WTC11 (cell line): ENCODE measurements around the gene TUBA1B. TPM values are rescaled to one million over a fixed set of nuclear protein-coding genes. Genes with fewer than 3 reads are reported as not detected.

Source experiments
- ATAC-seq: fragments of 200-7000 bp; cut with Tn5 transposase; 2 replicates; pipeline ENCODE4 v1.10.0; 2021; ENCODE audit warnings: mild to moderate bottlenecking, moderate library complexity
- CTCF ChIA-PET: fragments of 300-600 bp; sonication (Branson Sonifier 250); formaldehyde crosslinking; loops from one replicate; lab custom pipeline; 2021; ENCODE audit warnings: antibody characterized with exemption; lab: Charles Lee
- POLR2A ChIA-PET: fragments of 350-600 bp; sonication (Branson Sonifier 250); formaldehyde crosslinking; loops from one replicate; lab custom pipeline; 2021; ENCODE audit warnings: antibody characterized with exemption; lab: Charles Lee
- DNase-seq: peaks from one replicate; pipeline ENCODE4 v3.0.0; 2021; ENCODE audit warnings: low spot score
- H3K27ac Mint-ChIP-seq: 2 replicates; pipeline ENCODE4 v1.8.0; 2021; ENCODE audit warnings: mixed read lengths
- H3K27me3 Mint-ChIP-seq: 2 replicates; pipeline ENCODE4 v1.8.0; 2021; ENCODE audit warnings: low read depth, mild to moderate bottlenecking, moderate library complexity, mixed read lengths
- H3K36me3 Mint-ChIP-seq: 2 replicates; pipeline ENCODE4 v1.8.0; 2021; ENCODE audit warnings: mixed read lengths
- H3K4me1 Mint-ChIP-seq: 2 replicates; pipeline ENCODE4 v1.8.0; 2022; ENCODE audit warnings: mixed read lengths
- H3K4me3 Mint-ChIP-seq: 2 replicates; pipeline ENCODE4 v1.8.0; 2021; ENCODE audit warnings: mild to moderate bottlenecking, moderate library complexity, mixed read lengths
- H3K9me3 Mint-ChIP-seq: 2 replicates; pipeline ENCODE4 v1.8.0; 2021; ENCODE audit warnings: mixed read lengths
- FOXK1 ChIP-seq: sonication (generic); formaldehyde crosslinking; IDR thresholded peaks from 2 replicates; pipeline ENCODE4 v1.8.0; 2022; ENCODE audit warnings: mild to moderate bottlenecking, moderate library complexity, missing genetic modification reagents
- FOXP1 ChIP-seq: sonication (generic); formaldehyde crosslinking; IDR thresholded peaks from 2 replicates; pipeline ENCODE4 v1.8.0; 2022; ENCODE audit warnings: missing genetic modification reagents, mild to moderate bottlenecking, moderate library complexity, borderline replicate concordance
- IRF2 ChIP-seq: sonication (generic); formaldehyde crosslinking; IDR thresholded peaks from 2 replicates; pipeline ENCODE4 v1.8.0; 2022; ENCODE audit warnings: low read depth, missing genetic modification reagents, borderline replicate concordance
- KAT7 ChIP-seq: sonication (generic); formaldehyde crosslinking; IDR thresholded peaks from 2 replicates; pipeline ENCODE4 v1.8.1; 2023; ENCODE audit warnings: missing genetic modification reagents, mild to moderate bottlenecking, borderline replicate concordance
- NFE2L1 ChIP-seq: sonication (generic); formaldehyde crosslinking; IDR thresholded peaks from 2 replicates; pipeline ENCODE4 v1.8.1; 2023; ENCODE audit warnings: missing genetic modification reagents
- NR2C2 ChIP-seq: sonication (generic); formaldehyde crosslinking; IDR thresholded peaks from 2 replicates; pipeline ENCODE4 v1.8.0; 2022; ENCODE audit warnings: mild to moderate bottlenecking, missing genetic modification reagents
- RORB ChIP-seq: fragments of 250-450 bp; sonication (Bioruptor Pico); IDR thresholded peaks from 2 replicates; pipeline ENCODE4 v1.9.0; 2021; ENCODE audit warnings: mild to moderate bottlenecking
- SMAD3 ChIP-seq: sonication (generic); formaldehyde crosslinking; IDR thresholded peaks from 2 replicates; pipeline ENCODE4 v1.8.0; 2022; ENCODE audit warnings: missing genetic modification reagents, mild to moderate bottlenecking, borderline replicate concordance
- SOX15 ChIP-seq: fragments of 250-450 bp; sonication (Bioruptor Pico); IDR thresholded peaks from 2 replicates; pipeline ENCODE4 v1.9.0; 2021; ENCODE audit warnings: mild to moderate bottlenecking
- SP1 ChIP-seq: sonication (generic); formaldehyde crosslinking; conservative IDR thresholded peaks from 2 replicates; pipeline ENCODE4 v1.8.1; 2022; ENCODE audit warnings: missing genetic modification reagents
- TEAD4 ChIP-seq: sonication (generic); formaldehyde crosslinking; IDR thresholded peaks from 2 replicates; pipeline ENCODE4 v1.8.0; 2022; ENCODE audit warnings: mild to moderate bottlenecking, missing genetic modification reagents
- ZNF219 ChIP-seq: sonication (generic); formaldehyde crosslinking; IDR thresholded peaks from 2 replicates; pipeline ENCODE4 v1.8.0; 2023; ENCODE audit warnings: missing genetic modification reagents, mild to moderate bottlenecking, borderline replicate concordance
- ZNF232 ChIP-seq: sonication (generic); formaldehyde crosslinking; IDR thresholded peaks from 2 replicates; pipeline ENCODE4 v1.8.0; 2022; ENCODE audit warnings: mild to moderate bottlenecking, missing genetic modification reagents
- total RNA-seq: library from RNA; stranded (reverse); gene quantifications from 3 replicates; pipeline ENCODE4 v1.2.3, GENCODE V29; 2021
- TF ChIP-seq, protein P1 (sequence below): sonication (generic); formaldehyde crosslinking; IDR thresholded peaks from 2 replicates; pipeline ENCODE4 v1.8.1; 2023; ENCODE audit warnings: mild to moderate bottlenecking, missing genetic modification reagents, borderline replicate concordance
- TF ChIP-seq, protein P2 (sequence below): fragments of 250-450 bp; sonication (Bioruptor Pico); IDR thresholded peaks from 2 replicates; pipeline ENCODE4 v2.1.2; 2022; ENCODE audit warnings: mild to moderate bottlenecking, moderate library complexity
- TF ChIP-seq, protein P3 (sequence below): sonication (generic); formaldehyde crosslinking; IDR thresholded peaks from 2 replicates; pipeline ENCODE4 v1.8.1; 2023; ENCODE audit warnings: mild to moderate bottlenecking, missing genetic modification reagents, moderate library complexity
- TF ChIP-seq, protein P4 (sequence below): sonication (generic); formaldehyde crosslinking; IDR thresholded peaks from 2 replicates; pipeline ENCODE4 v1.8.1; 2023; ENCODE audit warnings: mild to moderate bottlenecking, missing genetic modification reagents, moderate library complexity
- TF ChIP-seq, protein P5 (sequence below): sonication (generic); formaldehyde crosslinking; IDR thresholded peaks from 2 replicates; pipeline ENCODE4 v1.8.1; 2023; ENCODE audit warnings: mild to moderate bottlenecking, missing genetic modification reagents
- TF ChIP-seq, protein P6 (sequence below): sonication (generic); formaldehyde crosslinking; IDR thresholded peaks from 2 replicates; pipeline ENCODE4 v1.8.0; 2022; ENCODE audit warnings: mild to moderate bottlenecking, missing genetic modification reagents
- TF ChIP-seq, protein P7 (sequence below): fragments of 250-450 bp; sonication (Bioruptor Pico); conservative IDR thresholded peaks from 2 replicates; pipeline ENCODE4 v1.9.0; 2021; ENCODE audit warnings: mild to moderate bottlenecking
- TF ChIP-seq, protein P8 (sequence below): sonication (generic); formaldehyde crosslinking; IDR thresholded peaks from 2 replicates; pipeline ENCODE4 v1.8.0; 2022; ENCODE audit warnings: mild to moderate bottlenecking, missing genetic modification reagents

Gene TUBA1B
- total RNA-seq, 1 experiment from 2014 or later: 1,806 TPM

DNA sequence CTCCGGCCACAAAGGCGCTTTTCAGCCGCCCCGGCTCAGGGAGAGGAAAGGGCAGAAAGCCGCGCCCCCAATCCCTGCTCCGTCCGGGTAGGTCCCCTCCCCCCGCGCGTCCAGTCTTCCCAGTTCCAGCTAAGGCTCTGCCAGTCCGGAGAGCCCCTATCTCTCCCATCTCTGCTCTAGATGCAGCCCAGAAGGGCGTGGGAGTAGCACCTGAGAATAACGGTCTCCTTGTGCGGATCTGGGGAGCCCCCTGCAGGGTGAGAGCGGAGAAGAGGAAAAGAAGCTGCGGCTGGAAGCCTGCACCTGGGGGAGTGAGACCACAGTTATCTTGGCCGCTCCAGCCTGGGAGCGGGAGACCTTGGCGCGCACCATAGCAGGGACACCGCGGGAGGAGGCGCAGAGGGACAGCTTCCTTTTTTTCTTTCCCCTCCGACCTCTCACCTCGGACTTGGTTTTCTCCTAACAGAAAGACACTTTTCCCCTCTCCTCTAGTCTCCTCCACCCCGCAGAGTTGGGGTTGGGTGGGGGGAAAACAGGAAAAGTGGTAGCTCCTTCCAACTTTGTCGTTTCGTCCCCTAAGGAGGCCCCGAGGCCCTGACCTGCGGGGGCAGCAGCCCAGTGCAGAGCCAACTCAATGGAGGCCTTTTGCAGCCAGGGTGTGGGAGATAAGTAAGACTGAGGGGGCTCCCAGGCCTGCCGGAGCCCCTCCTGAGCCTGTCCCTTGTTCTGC, 38.9 kb downstream of the TUBA1B start (continued):
- TF ChIP-seq, protein P1, sequence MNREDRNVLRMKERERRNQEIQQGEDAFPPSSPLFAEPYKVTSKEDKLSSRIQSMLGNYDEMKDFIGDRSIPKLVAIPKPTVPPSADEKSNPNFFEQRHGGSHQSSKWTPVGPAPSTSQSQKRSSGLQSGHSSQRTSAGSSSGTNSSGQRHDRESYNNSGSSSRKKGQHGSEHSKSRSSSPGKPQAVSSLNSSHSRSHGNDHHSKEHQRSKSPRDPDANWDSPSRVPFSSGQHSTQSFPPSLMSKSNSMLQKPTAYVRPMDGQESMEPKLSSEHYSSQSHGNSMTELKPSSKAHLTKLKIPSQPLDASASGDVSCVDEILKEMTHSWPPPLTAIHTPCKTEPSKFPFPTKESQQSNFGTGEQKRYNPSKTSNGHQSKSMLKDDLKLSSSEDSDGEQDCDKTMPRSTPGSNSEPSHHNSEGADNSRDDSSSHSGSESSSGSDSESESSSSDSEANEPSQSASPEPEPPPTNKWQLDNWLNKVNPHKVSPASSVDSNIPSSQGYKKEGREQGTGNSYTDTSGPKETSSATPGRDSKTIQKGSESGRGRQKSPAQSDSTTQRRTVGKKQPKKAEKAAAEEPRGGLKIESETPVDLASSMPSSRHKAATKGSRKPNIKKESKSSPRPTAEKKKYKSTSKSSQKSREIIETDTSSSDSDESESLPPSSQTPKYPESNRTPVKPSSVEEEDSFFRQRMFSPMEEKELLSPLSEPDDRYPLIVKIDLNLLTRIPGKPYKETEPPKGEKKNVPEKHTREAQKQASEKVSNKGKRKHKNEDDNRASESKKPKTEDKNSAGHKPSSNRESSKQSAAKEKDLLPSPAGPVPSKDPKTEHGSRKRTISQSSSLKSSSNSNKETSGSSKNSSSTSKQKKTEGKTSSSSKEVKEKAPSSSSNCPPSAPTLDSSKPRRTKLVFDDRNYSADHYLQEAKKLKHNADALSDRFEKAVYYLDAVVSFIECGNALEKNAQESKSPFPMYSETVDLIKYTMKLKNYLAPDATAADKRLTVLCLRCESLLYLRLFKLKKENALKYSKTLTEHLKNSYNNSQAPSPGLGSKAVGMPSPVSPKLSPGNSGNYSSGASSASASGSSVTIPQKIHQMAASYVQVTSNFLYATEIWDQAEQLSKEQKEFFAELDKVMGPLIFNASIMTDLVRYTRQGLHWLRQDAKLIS (CRISPR knock-in tag): no peak
- TF ChIP-seq, protein P2, sequence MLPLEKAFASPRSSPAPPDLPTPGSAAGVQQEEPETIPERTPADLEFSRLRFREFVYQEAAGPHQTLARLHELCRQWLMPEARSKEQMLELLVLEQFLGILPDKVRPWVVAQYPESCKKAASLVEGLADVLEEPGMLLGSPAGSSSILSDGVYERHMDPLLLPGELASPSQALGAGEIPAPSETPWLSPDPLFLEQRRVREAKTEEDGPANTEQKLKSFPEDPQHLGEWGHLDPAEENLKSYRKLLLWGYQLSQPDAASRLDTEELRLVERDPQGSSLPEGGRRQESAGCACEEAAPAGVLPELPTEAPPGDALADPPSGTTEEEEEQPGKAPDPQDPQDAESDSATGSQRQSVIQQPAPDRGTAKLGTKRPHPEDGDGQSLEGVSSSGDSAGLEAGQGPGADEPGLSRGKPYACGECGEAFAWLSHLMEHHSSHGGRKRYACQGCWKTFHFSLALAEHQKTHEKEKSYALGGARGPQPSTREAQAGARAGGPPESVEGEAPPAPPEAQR (CRISPR knock-in tag): no peak
- TF ChIP-seq NFE2L1 (CRISPR knock-in tag) (no peak), SMAD3 (CRISPR knock-in tag) (no peak), SP1 (no peak), FOXK1 (CRISPR knock-in tag) (no peak), RORB (CRISPR knock-in tag) (no peak), KAT7 (CRISPR knock-in tag) (no peak), IRF2 (CRISPR knock-in tag) (no peak), SOX15 (no peak), FOXP1 (CRISPR knock-in tag) (no peak)
- TF ChIP-seq, protein P3, sequence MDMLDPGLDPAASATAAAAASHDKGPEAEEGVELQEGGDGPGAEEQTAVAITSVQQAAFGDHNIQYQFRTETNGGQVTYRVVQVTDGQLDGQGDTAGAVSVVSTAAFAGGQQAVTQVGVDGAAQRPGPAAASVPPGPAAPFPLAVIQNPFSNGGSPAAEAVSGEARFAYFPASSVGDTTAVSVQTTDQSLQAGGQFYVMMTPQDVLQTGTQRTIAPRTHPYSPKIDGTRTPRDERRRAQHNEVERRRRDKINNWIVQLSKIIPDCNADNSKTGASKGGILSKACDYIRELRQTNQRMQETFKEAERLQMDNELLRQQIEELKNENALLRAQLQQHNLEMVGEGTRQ (CRISPR knock-in tag): no peak

DNA sequence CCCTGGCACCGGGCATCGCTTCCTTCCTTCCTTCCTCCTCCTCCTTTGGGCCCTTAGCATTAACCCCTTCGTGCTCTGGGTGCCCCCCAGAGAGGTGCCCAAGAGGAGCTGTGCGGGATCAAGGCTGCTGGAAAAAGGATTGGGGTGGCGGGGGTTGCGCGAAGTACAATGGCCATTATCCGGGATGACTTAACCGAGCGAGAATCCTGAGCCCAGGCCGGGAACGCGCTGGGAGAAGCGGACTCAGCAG, 39.4 kb downstream of the TUBA1B start:
- Mint-ChIP-seq H3K4me3 (peak overlapping the region; percentile 56), H3K9me3 (no peaks in the 10 kb centered on the region), H3K27ac (no peak overlapping the region), H3K36me3 (no peaks in the 10 kb centered on the region), H3K27me3 (peaks cover 91% of the 10 kb centered on the region), H3K4me1 (peaks cover 55% of the 10 kb centered on the region)
- no peak for DNase-seq
- ChIA-PET POLR2A (interaction anchor here (1.0 to 1.4 kb wide), 2 partner anchors 22 to 29 kb away, joined by 3 to 6 read pairs; partner anchors contain the start of gene RHEBL1), CTCF (interaction anchor here (0.7 to 4.6 kb wide), 29 partner anchors 11 to 266 kb away, joined by 3 to 64 read pairs (median 4); partner anchors contain the start of genes LMBR1L, PRPH, RHEBL1 and TUBA1B)
- ATAC-seq: no peak
- TF ChIP-seq ZNF219: no peak
- TF ChIP-seq, protein P4, sequence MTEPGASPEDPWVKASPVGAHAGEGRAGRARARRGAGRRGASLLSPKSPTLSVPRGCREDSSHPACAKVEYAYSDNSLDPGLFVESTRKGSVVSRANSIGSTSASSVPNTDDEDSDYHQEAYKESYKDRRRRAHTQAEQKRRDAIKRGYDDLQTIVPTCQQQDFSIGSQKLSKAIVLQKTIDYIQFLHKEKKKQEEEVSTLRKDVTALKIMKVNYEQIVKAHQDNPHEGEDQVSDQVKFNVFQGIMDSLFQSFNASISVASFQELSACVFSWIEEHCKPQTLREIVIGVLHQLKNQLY: no peak
- TF ChIP-seq, protein P5, sequence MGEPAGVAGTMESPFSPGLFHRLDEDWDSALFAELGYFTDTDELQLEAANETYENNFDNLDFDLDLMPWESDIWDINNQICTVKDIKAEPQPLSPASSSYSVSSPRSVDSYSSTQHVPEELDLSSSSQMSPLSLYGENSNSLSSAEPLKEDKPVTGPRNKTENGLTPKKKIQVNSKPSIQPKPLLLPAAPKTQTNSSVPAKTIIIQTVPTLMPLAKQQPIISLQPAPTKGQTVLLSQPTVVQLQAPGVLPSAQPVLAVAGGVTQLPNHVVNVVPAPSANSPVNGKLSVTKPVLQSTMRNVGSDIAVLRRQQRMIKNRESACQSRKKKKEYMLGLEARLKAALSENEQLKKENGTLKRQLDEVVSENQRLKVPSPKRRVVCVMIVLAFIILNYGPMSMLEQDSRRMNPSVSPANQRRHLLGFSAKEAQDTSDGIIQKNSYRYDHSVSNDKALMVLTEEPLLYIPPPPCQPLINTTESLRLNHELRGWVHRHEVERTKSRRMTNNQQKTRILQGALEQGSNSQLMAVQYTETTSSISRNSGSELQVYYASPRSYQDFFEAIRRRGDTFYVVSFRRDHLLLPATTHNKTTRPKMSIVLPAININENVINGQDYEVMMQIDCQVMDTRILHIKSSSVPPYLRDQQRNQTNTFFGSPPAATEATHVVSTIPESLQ (CRISPR knock-in tag): no peak
- TF ChIP-seq TEAD4 (CRISPR knock-in tag): no peak
- TF ChIP-seq NR2C2 (CRISPR knock-in tag): no peak
- TF ChIP-seq, protein P6, sequence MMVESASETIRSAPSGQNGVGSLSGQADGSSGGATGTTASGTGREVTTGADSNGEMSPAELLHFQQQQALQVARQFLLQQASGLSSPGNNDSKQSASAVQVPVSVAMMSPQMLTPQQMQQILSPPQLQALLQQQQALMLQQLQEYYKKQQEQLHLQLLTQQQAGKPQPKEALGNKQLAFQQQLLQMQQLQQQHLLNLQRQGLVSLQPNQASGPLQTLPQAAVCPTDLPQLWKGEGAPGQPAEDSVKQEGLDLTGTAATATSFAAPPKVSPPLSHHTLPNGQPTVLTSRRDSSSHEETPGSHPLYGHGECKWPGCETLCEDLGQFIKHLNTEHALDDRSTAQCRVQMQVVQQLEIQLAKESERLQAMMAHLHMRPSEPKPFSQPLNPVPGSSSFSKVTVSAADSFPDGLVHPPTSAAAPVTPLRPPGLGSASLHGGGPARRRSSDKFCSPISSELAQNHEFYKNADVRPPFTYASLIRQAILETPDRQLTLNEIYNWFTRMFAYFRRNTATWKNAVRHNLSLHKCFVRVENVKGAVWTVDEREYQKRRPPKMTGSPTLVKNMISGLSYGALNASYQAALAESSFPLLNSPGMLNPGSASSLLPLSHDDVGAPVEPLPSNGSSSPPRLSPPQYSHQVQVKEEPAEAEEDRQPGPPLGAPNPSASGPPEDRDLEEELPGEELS (CRISPR knock-in tag): no peak
- TF ChIP-seq, protein P7, sequence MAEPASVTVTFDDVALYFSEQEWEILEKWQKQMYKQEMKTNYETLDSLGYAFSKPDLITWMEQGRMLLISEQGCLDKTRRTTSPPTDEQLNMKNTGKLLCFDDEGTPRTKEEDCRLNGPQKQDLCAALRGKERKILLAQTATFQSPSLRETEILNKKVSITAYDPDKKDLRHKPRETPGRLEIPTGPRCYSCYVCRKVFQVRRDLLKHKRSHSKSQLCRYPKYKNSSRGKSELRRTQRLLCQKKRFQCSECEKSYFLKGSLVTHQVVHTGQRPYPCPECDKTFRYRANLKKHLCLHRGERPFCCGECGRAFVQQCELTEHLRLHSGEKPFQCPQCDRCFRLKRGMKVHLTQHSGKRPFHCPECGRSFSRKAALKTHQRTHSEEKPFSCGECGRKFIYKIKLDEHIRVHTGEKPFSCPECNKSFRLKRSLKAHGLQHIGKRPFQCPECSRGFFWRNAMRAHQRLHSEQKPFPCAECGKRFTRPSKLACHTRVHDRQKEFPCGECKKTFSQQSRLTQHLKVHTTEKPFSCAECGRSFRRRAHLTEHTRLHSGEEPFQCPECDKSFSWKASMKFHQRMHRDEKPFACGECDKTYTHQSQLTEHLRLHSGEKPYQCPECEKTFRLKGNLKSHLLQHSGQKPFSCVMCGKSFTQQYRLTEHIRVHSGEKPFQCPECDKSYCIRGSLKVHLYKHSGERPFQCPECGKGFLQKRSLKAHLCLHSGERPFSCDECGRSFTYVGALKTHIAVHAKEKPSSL (CRISPR knock-in tag): no peak
- no peak for TF ChIP-seq ZNF232 (CRISPR knock-in tag)
- TF ChIP-seq, protein P8, sequence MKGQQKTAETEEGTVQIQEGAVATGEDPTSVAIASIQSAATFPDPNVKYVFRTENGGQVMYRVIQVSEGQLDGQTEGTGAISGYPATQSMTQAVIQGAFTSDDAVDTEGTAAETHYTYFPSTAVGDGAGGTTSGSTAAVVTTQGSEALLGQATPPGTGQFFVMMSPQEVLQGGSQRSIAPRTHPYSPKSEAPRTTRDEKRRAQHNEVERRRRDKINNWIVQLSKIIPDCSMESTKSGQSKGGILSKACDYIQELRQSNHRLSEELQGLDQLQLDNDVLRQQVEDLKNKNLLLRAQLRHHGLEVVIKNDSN: no peak
